ENCODE results near the gene FZR1. TPM values are rescaled to one million over a fixed set of nuclear protein-coding genes. Genes with fewer than 3 reads are reported as not detected.

The FZR1 gene
- total and polyA plus RNA-seq, 9 of the 15 experiments (the other 6 are each of a cell fraction or from before 2014, with no cell fraction given) = 0.18 to 48.0 (median 22.2) TPM

- H3K27ac ChIP-seq (ENCODE audit: extremely low read depth, low read depth, low read length) = peak within 1 kb of the TSS; percentile 10; the same call in 2 of the 3 replicates
- FAIRE-seq = peak; percentile 76
- ChIA-PET POLR2A (interaction anchor here (0.6 to 3.1 kb wide), 5 partner anchors 11 to 236 kb away, joined by 3 to 15 read pairs (median 3); partner anchors contain the start of gene MFSD12), CTCF (ENCODE audit: low intra/inter-chr PET ratio) (no interaction called here)
- peak; percentile 76 for ATAC-seq
- H4K20me1 ChIP-seq (replicated peaks; ENCODE audit: control insufficient read depth, insufficient read depth, low read length) = 0 out of 2 replicates have a peak, but pooled peaks cover 5% of the 10 kb centered on the region
- H3K79me2 ChIP-seq (ENCODE audit: control insufficient read depth, insufficient read depth, low read length) = no peaks in the 10 kb centered on the region
- no peaks in the 10 kb centered on the region for H3K27me3 ChIP-seq (ENCODE audit: control insufficient read depth in 2 of 2, insufficient read depth in 2 of 2, low read length in 2 of 2)
- no peak within 1 kb of the TSS for H3K4me2 ChIP-seq (ENCODE audit: insufficient read depth, low read length)
- 38% methylated on average over 22 of the region's 28 CpGs for WGBS (ENCODE audit: insufficient coverage, low coverage, missing lambda C conversion rate)
- BruUV-seq (replicated peaks) = TSS peak; percentile 31
- no peak within 1 kb of the TSS for H3K4me3 ChIP-seq
- in situ Hi-C loops (cut with MboI) (no loop called here), intact Hi-C loops (cut with micrococcal nuclease) (no loop called here)
- peaks cover 7 to 53% of the 10 kb centered on the region in 2 experiments; a peak in 3 of 5 replicates for H3K4me1 ChIP-seq (replicated peaks in 1 of 2; ENCODE audit: control insufficient read depth in 2 of 2, insufficient read depth in 2 of 2, low read length in 2 of 2)
- H2AFZ ChIP-seq (ENCODE audit: low read depth, low read length) = no peak within 1 kb of the TSS
- no peaks in the 10 kb centered on the region for H3K9me3 ChIP-seq (replicated peaks; ENCODE audit: control insufficient read depth, insufficient read depth, low read depth, low read length)
- DNase-seq (ENCODE audit: extremely low read depth in 1 of 4, low spot score in 3 of 4) = peak; percentile 56 to 66 (median 58)
- H3K9me1 ChIP-seq (ENCODE audit: control insufficient read depth, insufficient read depth, low read length) = no peaks in the 10 kb centered on the region
- H3K9ac ChIP-seq (ENCODE audit: insufficient read depth in 1 of 2, low read depth in 2 of 2, low read length in 2 of 2) = peak within 1 kb of the TSS in 1 of 2 experiments; percentile 74; a peak in 2 of 4 replicates
- H3K36me3 ChIP-seq (ENCODE audit: control insufficient read depth, insufficient read depth, low read length) = peaks cover 35% of the 10 kb centered on the region; the same call in 2 of the 3 replicates
- no peak for TF ChIP-seq PML (IDR thresholded peaks at IDR 0.05; ENCODE audit: low read length)
- peak; percentile 68; the same call in 1 of the 2 replicates for TF ChIP-seq TFAP4 (CRISPR knock-in tag; IDR thresholded peaks at IDR 0.05; ENCODE audit: borderline replicate concordance)
- no peak for TF ChIP-seq ZBTB2 (IDR thresholded peaks at IDR 0.05)
- no peak for TF ChIP-seq E2F4 (CRISPR knock-in tag; IDR thresholded peaks at IDR 0.05; ENCODE audit: low read depth)
- TF ChIP-seq GTF2E2 (tag; IDR thresholded peaks at IDR 0.05) = no peak
- TF ChIP-seq POLR2A (conservative IDR thresholded peaks at IDR 0.05) = peak; percentile 36
- TF ChIP-seq ARID4B (CRISPR knock-in tag; IDR thresholded peaks at IDR 0.05) = peak; percentile 45; the same call in 1 of the 2 replicates
- TF ChIP-seq SMARCE1 (IDR thresholded peaks at IDR 0.05) = no peak
- 0 out of 2 replicates have a peak, but pooled peaks have one; percentile 12 for TF ChIP-seq CEBPG (CRISPR knock-in tag; IDR thresholded peaks at IDR 0.05)
- no peak for TF ChIP-seq CEBPG (tag; conservative IDR thresholded peaks at IDR 0.05 in 1 of 2, IDR thresholded peaks at IDR 0.05 in 1 of 2)
- peak; percentile 79 for TF ChIP-seq POLR2G (IDR thresholded peaks at IDR 0.05; ENCODE audit: low read depth, low read length)
- peak; percentile 47 for TF ChIP-seq NFIC (IDR thresholded peaks at IDR 0.05)
Observed at GRCh38 chr19:3538965-3539755, 33.0 kb downstream of the FZR1 start, which contains the start of gene TEKTIP1. Gene TEKTIP1, plus strand, starts transcription at chr19:3539174. Its CDS starts 4 bp downstream, at chr19:3539178.
